K562 (cell line): ENCODE results near the gene HYOU1. TPM values are rescaled to one million over a fixed set of nuclear protein-coding genes. Genes with fewer than 3 reads are reported as not detected.

Source experiments
- ADNP ChIP-seq: fragments of 200-800 bp; sonication (Bioruptor generic); IDR thresholded peaks from 2 replicates; pipeline ENCODE4 v1.6.1; 2016; ENCODE audit warnings: missing genetic modification characterization, missing compliant biosample characterization
- BHLHE40 ChIP-seq: IDR thresholded peaks from 2 replicates; pipeline ENCODE4 v1.6.1; 2011; ENCODE audit warnings: low read length, improper control_type of control experiment
- DDX20 ChIP-seq: fragments of 450-650 bp; IDR thresholded peaks from 2 replicates; pipeline ENCODE4 v1.6.1; 2016; ENCODE audit warnings: missing genetic modification characterization, low read depth, mild to moderate bottlenecking, missing compliant biosample characterization, moderate library complexity
- ELF2 ChIP-seq: fragments of 250-450 bp; sonication (Bioruptor Pico); IDR thresholded peaks from 2 replicates; pipeline ENCODE4 v1.5.0; 2021; ENCODE audit warnings: mild to moderate bottlenecking
- MYNN ChIP-seq, 2 experiments: sonication (generic); formaldehyde crosslinking in 1 of 2; IDR thresholded peaks; 2 replicates each; pipeline versions ENCODE4 v1.5.0 to v1.6.1; 2016 to 2020; ENCODE audit warnings: antibody characterized with exemption in 1 of 2, missing genetic modification reagents in 1 of 2
- NCOA1 ChIP-seq: fragments of 450-650 bp; IDR thresholded peaks from 2 replicates; pipeline ENCODE4 v1.6.1; 2016; ENCODE audit warnings: low read depth
- TEAD1 ChIP-seq, 2 experiments: fragments of 450-650 bp in 1 of 2; sonication (generic) in 1 of 2; formaldehyde crosslinking; IDR thresholded peaks; 2 replicates each; pipeline versions ENCODE4 v1.4.0 to v1.8.0; 2020 to 2022; ENCODE audit warnings: mild to moderate bottlenecking in 2 of 2, missing genetic modification reagents in 1 of 2
- TEAD4 ChIP-seq, 2 experiments: sonication (generic) in 1 of 2; formaldehyde crosslinking in 1 of 2; IDR thresholded peaks; 2 replicates each; pipeline versions ENCODE4 v1.6.1 to v1.8.0; 2012 to 2022; ENCODE audit warnings: borderline replicate concordance in 1 of 2, inconsistent platforms in 1 of 2, low read length in 1 of 2, mild to moderate bottlenecking in 1 of 2, missing genetic modification reagents in 1 of 2
- polyA plus RNA-seq, 8 experiments: library from polyadenylated mRNA; depleted of rRNA in 4 of 8; stranded (reverse) in 5 of 8; unstranded in 3 of 8; fragments of >200 nt; fragmentation: Nextera tagmentation in 2 of 8; fragmentation: Illumina TruSeq in 1 of 8; extraction: Ambion mirVana in 2 of 8; extraction: Trizol in 1 of 8; gene quantifications; 2 replicates each; pipeline versions ENCODE4 v1.2.1 to v1.2.3, GENCODE V29; 2011 to 2014; ENCODE audit warnings: inconsistent platforms in 1 of 8, missing spikeins in 1 of 8
- total RNA-seq, 7 experiments: library from RNA; depleted of rRNA in 6 of 7; stranded (reverse); fragments of >200 nt in 6 of 7; fragmentation: Illumina TruSeq in 2 of 7; extraction: Trizol in 2 of 7; gene quantifications; 2 replicates each; pipeline versions ENCODE4 v1.2.1 to v1.2.3, GENCODE V29; 2011 to 2021; ENCODE audit warnings: low replicate concordance in 1 of 7
- TF ChIP-seq, protein P1 (sequence below): fragments of 200-800 bp; sonication (Bioruptor generic); IDR thresholded peaks from 2 replicates; pipeline ENCODE4 v1.6.1; 2017; ENCODE audit warnings: missing genetic modification characterization, missing compliant biosample characterization
- TF ChIP-seq, protein P2 (sequence below): fragments of 450-650 bp; IDR thresholded peaks from 2 replicates; pipeline ENCODE4 v1.6.1; 2016; ENCODE audit warnings: low read depth
- TF ChIP-seq, protein P3 (sequence below): fragments of 450-650 bp; formaldehyde crosslinking; conservative IDR thresholded peaks from 2 replicates; pipeline ENCODE4 v1.4.0; 2022; ENCODE audit warnings: mild to moderate bottlenecking, missing genetic modification characterization
- TF ChIP-seq, protein P4 (sequence below), 2 experiments: fragments of 450-650 bp in 1 of 2; sonication (generic) in 1 of 2; formaldehyde crosslinking; conservative IDR thresholded peaks; 2 replicates each; pipeline versions ENCODE4 v1.4.0 to v1.8.1; 2020 to 2022; ENCODE audit warnings: mild to moderate bottlenecking in 1 of 2, missing genetic modification reagents in 1 of 2
- TF ChIP-seq, protein P5 (sequence below): IDR thresholded peaks from 2 replicates; pipeline ENCODE4 v1.6.1; 2016; ENCODE audit warnings: missing genetic modification characterization, missing compliant biosample characterization

The HYOU1 gene
- total and polyA plus RNA-seq, 9 of the 15 experiments (the other 6 are each of a cell fraction or from before 2014, with no cell fraction given), result 19.5 to 197 (median 128) TPM

DNA sequence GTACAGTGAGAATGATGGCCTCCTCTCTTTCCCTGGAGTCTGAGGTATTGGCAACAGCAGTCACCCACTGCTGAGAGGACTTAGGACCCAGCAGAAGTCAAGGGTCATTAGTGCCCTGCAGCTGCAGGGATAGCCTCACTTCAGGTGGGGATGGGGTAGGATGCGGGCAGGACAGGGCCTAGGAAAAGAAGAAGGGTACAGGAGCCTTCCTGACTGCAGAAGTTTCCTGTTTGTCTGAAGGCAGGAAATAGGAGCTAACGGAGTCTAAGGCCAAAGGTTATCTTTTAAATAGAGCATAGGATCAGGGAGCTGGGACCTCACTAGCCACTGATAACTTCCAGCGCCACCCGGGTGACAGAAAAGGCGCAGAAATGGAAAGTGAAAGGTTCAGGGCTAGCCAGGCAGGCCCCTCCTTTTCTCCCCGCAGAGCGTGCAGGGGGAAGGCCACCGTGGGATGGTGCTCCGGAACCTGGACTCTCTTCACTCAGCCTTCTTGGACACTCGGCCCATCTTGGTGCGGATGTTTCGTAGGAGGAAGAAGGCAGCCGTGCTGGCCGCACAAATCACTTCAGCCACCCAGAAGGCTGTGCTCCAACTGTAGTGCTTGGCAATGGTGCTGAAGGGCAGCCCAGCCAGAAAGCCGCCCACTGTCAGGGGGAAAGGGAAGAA is 32.4 kb downstream of the HYOU1 start (continued):
- TF ChIP-seq, protein P1, sequence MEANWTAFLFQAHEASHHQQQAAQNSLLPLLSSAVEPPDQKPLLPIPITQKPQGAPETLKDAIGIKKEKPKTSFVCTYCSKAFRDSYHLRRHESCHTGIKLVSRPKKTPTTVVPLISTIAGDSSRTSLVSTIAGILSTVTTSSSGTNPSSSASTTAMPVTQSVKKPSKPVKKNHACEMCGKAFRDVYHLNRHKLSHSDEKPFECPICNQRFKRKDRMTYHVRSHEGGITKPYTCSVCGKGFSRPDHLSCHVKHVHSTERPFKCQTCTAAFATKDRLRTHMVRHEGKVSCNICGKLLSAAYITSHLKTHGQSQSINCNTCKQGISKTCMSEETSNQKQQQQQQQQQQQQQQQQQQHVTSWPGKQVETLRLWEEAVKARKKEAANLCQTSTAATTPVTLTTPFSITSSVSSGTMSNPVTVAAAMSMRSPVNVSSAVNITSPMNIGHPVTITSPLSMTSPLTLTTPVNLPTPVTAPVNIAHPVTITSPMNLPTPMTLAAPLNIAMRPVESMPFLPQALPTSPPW (CRISPR knock-in tag), result peak; percentile 68; the same call in 1 of the 2 replicates
- TF ChIP-seq, protein P2, sequence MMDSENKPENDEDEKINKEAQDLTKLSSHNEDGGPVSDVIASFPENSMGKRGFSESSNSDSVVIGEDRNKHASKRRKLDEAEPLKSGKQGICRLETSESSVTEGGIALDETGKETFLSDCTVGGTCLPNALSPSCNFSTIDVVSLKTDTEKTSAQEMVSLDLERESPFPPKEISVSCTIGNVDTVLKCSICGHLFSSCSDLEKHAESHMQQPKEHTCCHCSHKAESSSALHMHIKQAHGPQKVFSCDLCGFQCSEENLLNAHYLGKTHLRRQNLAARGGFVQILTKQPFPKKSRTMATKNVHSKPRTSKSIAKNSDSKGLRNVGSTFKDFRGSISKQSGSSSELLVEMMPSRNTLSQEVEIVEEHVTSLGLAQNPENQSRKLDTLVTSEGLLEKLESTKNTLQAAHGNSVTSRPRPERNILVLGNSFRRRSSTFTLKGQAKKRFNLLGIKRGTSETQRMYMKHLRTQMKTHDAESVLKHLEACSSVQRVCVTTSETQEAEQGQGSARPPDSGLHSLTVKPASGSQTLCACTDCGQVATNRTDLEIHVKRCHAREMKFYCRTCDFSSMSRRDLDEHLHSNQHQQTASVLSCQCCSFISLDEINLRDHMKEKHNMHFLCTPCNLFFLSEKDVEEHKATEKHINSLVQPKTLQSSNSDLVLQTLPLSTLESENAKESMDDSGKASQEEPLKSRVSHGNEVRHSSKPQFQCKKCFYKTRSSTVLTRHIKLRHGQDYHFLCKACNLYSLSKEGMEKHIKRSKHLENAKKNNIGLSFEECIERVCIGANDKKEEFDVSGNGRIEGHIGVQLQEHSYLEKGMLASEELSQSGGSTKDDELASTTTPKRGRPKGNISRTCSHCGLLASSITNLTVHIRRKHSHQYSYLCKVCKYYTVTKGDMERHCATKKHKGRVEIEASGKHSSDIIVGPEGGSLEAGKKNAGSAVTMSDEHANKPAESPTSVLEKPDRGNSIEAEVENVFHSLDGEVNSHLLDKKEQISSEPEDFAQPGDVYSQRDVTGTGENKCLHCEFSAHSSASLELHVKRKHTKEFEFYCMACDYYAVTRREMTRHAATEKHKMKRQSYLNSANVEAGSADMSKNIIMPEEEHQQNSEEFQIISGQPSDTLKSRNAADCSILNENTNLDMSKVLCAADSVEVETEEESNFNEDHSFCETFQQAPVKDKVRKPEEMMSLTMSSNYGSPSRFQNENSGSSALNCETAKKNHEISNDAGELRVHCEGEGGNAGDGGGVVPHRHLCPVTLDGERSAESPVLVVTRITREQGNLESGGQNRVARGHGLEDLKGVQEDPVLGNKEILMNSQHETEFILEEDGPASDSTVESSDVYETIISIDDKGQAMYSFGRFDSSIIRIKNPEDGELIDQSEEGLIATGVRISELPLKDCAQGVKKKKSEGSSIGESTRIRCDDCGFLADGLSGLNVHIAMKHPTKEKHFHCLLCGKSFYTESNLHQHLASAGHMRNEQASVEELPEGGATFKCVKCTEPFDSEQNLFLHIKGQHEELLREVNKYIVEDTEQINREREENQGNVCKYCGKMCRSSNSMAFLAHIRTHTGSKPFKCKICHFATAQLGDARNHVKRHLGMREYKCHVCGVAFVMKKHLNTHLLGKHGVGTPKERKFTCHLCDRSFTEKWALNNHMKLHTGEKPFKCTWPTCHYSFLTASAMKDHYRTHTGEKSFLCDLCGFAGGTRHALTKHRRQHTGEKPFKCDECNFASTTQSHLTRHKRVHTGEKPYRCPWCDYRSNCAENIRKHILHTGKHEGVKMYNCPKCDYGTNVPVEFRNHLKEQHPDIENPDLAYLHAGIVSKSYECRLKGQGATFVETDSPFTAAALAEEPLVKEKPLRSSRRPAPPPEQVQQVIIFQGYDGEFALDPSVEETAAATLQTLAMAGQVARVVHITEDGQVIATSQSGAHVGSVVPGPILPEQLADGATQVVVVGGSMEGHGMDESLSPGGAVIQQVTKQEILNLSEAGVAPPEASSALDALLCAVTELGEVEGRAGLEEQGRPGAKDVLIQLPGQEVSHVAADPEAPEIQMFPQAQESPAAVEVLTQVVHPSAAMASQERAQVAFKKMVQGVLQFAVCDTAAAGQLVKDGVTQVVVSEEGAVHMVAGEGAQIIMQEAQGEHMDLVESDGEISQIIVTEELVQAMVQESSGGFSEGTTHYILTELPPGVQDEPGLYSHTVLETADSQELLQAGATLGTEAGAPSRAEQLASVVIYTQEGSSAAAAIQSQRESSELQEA, result no peak
- no peak for TF ChIP-seq TEAD4 (IDR thresholded peaks at IDR 0.05; ENCODE audit: low read length)
- TF ChIP-seq TEAD4 (CRISPR knock-in tag; IDR thresholded peaks at IDR 0.05; ENCODE audit: borderline replicate concordance), result no peak
- TF ChIP-seq, protein P3, sequence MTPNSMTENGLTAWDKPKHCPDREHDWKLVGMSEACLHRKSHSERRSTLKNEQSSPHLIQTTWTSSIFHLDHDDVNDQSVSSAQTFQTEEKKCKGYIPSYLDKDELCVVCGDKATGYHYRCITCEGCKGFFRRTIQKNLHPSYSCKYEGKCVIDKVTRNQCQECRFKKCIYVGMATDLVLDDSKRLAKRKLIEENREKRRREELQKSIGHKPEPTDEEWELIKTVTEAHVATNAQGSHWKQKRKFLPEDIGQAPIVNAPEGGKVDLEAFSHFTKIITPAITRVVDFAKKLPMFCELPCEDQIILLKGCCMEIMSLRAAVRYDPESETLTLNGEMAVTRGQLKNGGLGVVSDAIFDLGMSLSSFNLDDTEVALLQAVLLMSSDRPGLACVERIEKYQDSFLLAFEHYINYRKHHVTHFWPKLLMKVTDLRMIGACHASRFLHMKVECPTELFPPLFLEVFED (CRISPR knock-in tag), result no peak
- TF ChIP-seq, protein P4, sequence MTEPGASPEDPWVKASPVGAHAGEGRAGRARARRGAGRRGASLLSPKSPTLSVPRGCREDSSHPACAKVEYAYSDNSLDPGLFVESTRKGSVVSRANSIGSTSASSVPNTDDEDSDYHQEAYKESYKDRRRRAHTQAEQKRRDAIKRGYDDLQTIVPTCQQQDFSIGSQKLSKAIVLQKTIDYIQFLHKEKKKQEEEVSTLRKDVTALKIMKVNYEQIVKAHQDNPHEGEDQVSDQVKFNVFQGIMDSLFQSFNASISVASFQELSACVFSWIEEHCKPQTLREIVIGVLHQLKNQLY (CRISPR knock-in tag; conservative IDR thresholded peaks at IDR 0.05), result no peak
- TF ChIP-seq MYNN (IDR thresholded peaks at IDR 0.05), result 0 out of 2 replicates have a peak, but pooled peaks have one; percentile 11
- no peak for TF ChIP-seq MYNN (CRISPR knock-in tag; IDR thresholded peaks at IDR 0.05)
- TF ChIP-seq TEAD1 (CRISPR knock-in tag; IDR thresholded peaks at IDR 0.05), result no peak
- TF ChIP-seq ADNP (tag), result no peak
- TF ChIP-seq, protein P5, sequence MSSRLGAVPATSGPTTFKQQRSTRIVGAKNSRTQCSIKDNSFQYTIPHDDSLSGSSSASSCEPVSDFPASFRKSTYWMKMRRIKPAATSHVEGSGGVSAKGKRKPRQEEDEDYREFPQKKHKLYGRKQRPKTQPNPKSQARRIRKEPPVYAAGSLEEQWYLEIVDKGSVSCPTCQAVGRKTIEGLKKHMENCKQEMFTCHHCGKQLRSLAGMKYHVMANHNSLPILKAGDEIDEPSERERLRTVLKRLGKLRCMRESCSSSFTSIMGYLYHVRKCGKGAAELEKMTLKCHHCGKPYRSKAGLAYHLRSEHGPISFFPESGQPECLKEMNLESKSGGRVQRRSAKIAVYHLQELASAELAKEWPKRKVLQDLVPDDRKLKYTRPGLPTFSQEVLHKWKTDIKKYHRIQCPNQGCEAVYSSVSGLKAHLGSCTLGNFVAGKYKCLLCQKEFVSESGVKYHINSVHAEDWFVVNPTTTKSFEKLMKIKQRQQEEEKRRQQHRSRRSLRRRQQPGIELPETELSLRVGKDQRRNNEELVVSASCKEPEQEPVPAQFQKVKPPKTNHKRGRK (tag), result no peak
- TF ChIP-seq NCOA1, result no peak
- 0 out of 2 replicates have a peak, but pooled peaks have one; percentile 10 for TF ChIP-seq BHLHE40
- TF ChIP-seq ELF2 (CRISPR knock-in tag), result no peak
- TF ChIP-seq DDX20, result no peak
